Body of pancreas (tissue), 4 donors: ENCODE measurements around the gene AGR3.

Experiments
- CTCF ChIP-seq, 7 experiments: fragments of 450-650 bp in 4 of 7; fragments of 200-600 bp in 3 of 7; sonication (generic) in 3 of 7; IDR thresholded peaks; one replicate each; pipeline ENCODE4 v1.5.1; 2016 to 2019; ENCODE audit warnings: antibody characterized with exemption in 7 of 7
- POLR2A ChIP-seq, 3 donors: fragments of 450-650 bp; IDR thresholded peaks; one replicate each; pipeline ENCODE4 v1.6.1; 2016; ENCODE audit warnings: antibody characterized with exemption in 3 of 3, mild to moderate bottlenecking in 2 of 3

GRCh38 chr7:16867328-16867727, 14.5 kb downstream of the AGR3 start:
- TF ChIP-seq POLR2A (IDR thresholded peaks at IDR 0.05) (no peak), CTCF (IDR thresholded peaks at IDR 0.05) (no peak)
